OCI-LY1 (cell line): ENCODE measurements around the gene AKR7A3.
A peak's percentile ranks its signal among the peaks of the same experiment; 100 is the strongest.

Experiments used
- H2AFZ ChIP-seq: fragments of 200-600 bp; sonication (generic), shearing (Covaris generic); 2 replicates; pipeline ENCODE4 v1.6.0; 2014; ENCODE audit warnings: antibody characterized with exemption, mild to moderate bottlenecking, low read length
- H3F3A ChIP-seq: fragments of 200-600 bp; sonication (generic), shearing (Covaris generic); 2 replicates; pipeline ENCODE4 v1.6.0; 2014; ENCODE audit warnings: mild to moderate bottlenecking, antibody characterized with exemption, low read length, moderate library complexity; ENCODE audit not compliant: insufficient read depth
- H3K27ac ChIP-seq: fragments of 200-600 bp; sonication (generic); 2 replicates; pipeline ENCODE4 v1.5.1; 2014; ENCODE audit warnings: low read length, mixed run types, mild to moderate bottlenecking, low read depth; ENCODE audit not compliant: poor library complexity, severe bottlenecking
- H3K27me3 ChIP-seq: fragments of 200-600 bp; sonication (generic); 2 replicates; pipeline ENCODE4 v1.6.0; 2014; ENCODE audit warnings: antibody characterized with exemption, mild to moderate bottlenecking, low read length, moderate library complexity; ENCODE audit not compliant: insufficient read depth
- H3K36me3 ChIP-seq: fragments of 200-600 bp; sonication (generic); 2 replicates; pipeline ENCODE4 v1.6.1; 2014; ENCODE audit warnings: mild to moderate bottlenecking, antibody characterized with exemption, low read length, moderate library complexity, mixed read lengths; ENCODE audit not compliant: insufficient read depth
- H3K4me1 ChIP-seq: fragments of 200-600 bp; sonication (generic); 2 replicates; pipeline ENCODE4 v1.5.1; 2014; ENCODE audit warnings: mild to moderate bottlenecking, low read length, moderate library complexity; ENCODE audit not compliant: insufficient read depth, severe bottlenecking
- H3K4me2 ChIP-seq: fragments of 200-600 bp; sonication (generic), shearing (Covaris generic); 2 replicates; pipeline ENCODE4 v1.6.1; 2014; ENCODE audit warnings: low read length
- H3K4me3 ChIP-seq: fragments of 200-600 bp; sonication (generic); 2 replicates; pipeline ENCODE4 v1.5.1; 2014; ENCODE audit warnings: low read length, low read depth, mild to moderate bottlenecking, mixed read lengths; ENCODE audit not compliant: poor library complexity, severe bottlenecking
- H3K79me2 ChIP-seq: fragments of 200-600 bp; shearing (Covaris generic); 2 replicates; pipeline ENCODE4 v1.6.1; 2016; ENCODE audit warnings: mixed run types, low read length, mixed read lengths; ENCODE audit not compliant: insufficient read depth
- H3K9ac ChIP-seq: fragments of 200-600 bp; sonication (generic), shearing (Covaris generic); 2 replicates; pipeline ENCODE4 v1.6.1; 2014; ENCODE audit warnings: mild to moderate bottlenecking, low read length, mixed read lengths
- H3K9me2 ChIP-seq: fragments of 200-600 bp; sonication (generic), shearing (Covaris generic); 2 replicates; pipeline ENCODE4 v1.6.1; 2014; ENCODE audit warnings: low read depth, mild to moderate bottlenecking, low read length, mixed read lengths
- H3K9me3 ChIP-seq: fragments of 200-600 bp; shearing (Covaris generic); 2 replicates; pipeline ENCODE4 v1.6.1; 2014; ENCODE audit warnings: low read length, mixed read lengths
- H4K20me1 ChIP-seq: fragments of 200-600 bp; sonication (generic), shearing (Covaris generic); 2 replicates; pipeline ENCODE4 v1.6.0; 2016; ENCODE audit warnings: mild to moderate bottlenecking, low read length; ENCODE audit not compliant: insufficient read depth
- EZH2 ChIP-seq: fragments of 200-600 bp; sonication (generic), shearing (Covaris generic); IDR thresholded peaks from 2 replicates; pipeline ENCODE4 v1.8.0; 2017; ENCODE audit warnings: borderline replicate concordance, mixed run types, mild to moderate bottlenecking, antibody characterized with exemption, low read length, moderate library complexity, mixed read lengths
- TF ChIP-seq, protein P1 (sequence below): fragments of 200-600 bp; sonication (generic), shearing (Covaris generic); IDR thresholded peaks from 2 replicates; pipeline ENCODE4 v1.5.1; 2017; ENCODE audit warnings: mild to moderate bottlenecking, antibody characterized with exemption, low read length, moderate library complexity, mixed read lengths

AKR7A3 gene

DNA sequence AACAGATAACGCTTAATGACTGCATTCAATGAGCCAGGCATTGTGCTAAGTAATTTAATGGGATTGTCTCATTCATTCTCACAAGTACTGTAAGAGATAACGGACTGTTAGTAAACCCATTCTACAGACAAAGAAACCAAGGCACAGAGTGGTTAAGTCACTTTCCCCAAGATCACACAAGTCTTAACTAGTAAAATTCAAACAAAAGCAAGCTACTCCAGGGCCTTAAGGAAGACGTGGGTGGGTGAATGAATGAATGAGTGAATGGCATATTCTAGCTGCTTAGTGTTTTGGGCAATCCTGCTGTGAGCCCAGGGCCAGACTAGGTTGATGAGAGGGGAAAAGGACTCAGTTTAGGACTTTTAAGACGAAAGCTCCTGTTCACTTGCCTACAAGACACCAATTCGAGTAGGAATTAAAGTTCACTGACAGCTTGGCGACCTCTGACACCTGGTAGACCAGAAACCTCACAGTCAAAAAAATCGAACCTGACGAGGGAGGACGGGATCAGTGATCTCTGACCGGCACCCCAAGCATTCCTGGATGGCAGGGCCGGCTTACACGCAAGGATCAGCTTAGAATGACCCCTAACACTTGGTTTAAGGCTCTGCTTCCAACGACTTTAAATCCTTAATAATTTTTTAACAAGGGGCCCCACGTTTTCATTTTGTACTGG lies 37.8 kb downstream of the AKR7A3 start:
- Histone ChIP-seq H2AFZ (no peak overlapping the region; the same call in 1 of the 2 replicates), H3F3A (no peaks in the 10 kb centered on the region), H4K20me1 (no peaks in the 10 kb centered on the region), H3K27ac (peak overlapping the region; percentile 73), H3K4me3 (peak overlapping the region; percentile 93), H3K27me3 (no peaks in the 10 kb centered on the region), H3K9me3 (no peaks in the 10 kb centered on the region), H3K9ac (peak overlapping the region; percentile 81), H3K79me2 (peaks cover 78% of the 10 kb centered on the region), H3K36me3 (peaks cover 32% of the 10 kb centered on the region), H3K9me2 (no peaks in the 10 kb centered on the region), H3K4me2 (peak overlapping the region; percentile 98), H3K4me1 (peaks cover 35% of the 10 kb centered on the region)
- TF ChIP-seq EZH2: no peak
- TF ChIP-seq, protein P1, sequence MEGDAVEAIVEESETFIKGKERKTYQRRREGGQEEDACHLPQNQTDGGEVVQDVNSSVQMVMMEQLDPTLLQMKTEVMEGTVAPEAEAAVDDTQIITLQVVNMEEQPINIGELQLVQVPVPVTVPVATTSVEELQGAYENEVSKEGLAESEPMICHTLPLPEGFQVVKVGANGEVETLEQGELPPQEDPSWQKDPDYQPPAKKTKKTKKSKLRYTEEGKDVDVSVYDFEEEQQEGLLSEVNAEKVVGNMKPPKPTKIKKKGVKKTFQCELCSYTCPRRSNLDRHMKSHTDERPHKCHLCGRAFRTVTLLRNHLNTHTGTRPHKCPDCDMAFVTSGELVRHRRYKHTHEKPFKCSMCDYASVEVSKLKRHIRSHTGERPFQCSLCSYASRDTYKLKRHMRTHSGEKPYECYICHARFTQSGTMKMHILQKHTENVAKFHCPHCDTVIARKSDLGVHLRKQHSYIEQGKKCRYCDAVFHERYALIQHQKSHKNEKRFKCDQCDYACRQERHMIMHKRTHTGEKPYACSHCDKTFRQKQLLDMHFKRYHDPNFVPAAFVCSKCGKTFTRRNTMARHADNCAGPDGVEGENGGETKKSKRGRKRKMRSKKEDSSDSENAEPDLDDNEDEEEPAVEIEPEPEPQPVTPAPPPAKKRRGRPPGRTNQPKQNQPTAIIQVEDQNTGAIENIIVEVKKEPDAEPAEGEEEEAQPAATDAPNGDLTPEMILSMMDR: no peak

DNA sequence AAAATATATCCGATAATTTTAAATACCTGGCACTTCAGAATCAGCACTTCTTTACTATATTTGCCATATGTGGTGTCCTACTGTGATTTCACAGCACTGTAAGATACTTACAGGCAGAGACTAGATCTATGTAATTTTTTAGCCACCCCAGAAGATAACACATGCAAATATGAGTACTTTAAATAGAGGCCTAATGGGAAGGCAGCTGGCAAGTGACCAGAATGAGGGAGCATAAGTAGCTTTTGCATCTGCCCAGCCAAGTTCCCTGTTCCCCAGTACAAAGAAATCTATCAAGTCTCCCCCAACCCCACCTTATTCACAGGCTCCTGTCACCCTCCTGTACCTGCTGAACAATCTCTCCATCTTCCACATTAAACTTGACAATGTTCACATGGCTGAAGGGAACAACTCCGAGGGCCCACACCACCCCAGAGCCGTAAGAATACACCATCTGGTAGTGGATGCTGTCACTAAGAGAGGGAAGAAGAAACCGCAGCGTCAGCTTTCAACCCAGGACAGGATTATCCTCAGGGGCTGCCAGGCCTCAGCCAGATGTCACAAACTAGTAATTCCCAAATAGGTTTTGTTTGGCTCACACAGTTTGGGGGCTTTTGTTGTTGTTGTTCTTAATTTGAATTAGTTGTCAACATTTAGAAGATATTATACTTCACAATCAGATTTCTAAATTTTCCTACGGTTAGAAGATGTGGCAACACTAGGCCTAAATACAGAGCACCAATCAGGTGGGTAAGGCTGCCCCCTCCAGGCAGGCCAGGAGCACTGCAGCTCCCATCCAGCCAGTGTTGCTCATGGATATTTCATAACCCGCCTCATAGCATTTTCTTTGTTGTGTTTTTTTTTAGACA lies 47.7 kb downstream of the AKR7A3 start:
- H3F3A ChIP-seq: no peaks in the 10 kb centered on the region
- no peak overlapping the region for H2AFZ ChIP-seq
- no peaks in the 10 kb centered on the region for H3K9me3 ChIP-seq
- H3K4me3 ChIP-seq: no peak overlapping the region
- no peaks in the 10 kb centered on the region for H4K20me1 ChIP-seq
- H3K4me1 ChIP-seq: no peaks in the 10 kb centered on the region
- no peaks in the 10 kb centered on the region for H3K27me3 ChIP-seq
- no peak overlapping the region for H3K4me2 ChIP-seq
- H3K36me3 ChIP-seq: peaks cover 86% of the 10 kb centered on the region
- no peaks in the 10 kb centered on the region for H3K79me2 ChIP-seq
- H3K9ac ChIP-seq: no peak overlapping the region
- TF ChIP-seq EZH2: no peak
- TF ChIP-seq, protein P1: peak; percentile 85
- H3K27ac ChIP-seq: no peak overlapping the region
- H3K9me2 ChIP-seq: no peaks in the 10 kb centered on the region

DNA sequence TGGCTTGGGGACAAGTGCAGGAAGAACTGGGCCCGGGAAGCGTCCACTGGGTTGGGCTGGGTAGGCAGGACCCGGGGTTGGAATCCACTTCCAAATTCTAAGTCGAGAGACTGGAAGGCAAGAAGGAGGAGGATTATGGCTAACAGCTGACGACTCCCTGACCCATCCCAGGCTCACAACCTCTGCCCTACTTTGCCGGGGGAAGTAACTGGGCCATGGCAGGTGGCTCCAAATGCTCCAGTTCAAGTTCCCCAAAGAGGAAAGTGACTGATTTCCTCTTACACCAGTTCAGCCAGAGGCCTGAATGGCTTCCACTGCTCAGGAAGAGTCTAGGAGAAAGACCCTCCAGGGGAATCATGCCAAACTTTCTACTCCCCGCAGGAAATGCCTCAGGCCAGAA lies 48.7 kb downstream of the AKR7A3 start:
- Histone ChIP-seq H4K20me1 (no peaks in the 10 kb centered on the region), H3K36me3 (peaks cover 90% of the 10 kb centered on the region), H3K4me2 (no peak overlapping the region), H3K9ac (no peak overlapping the region), H3K27ac (no peak overlapping the region), H3K4me1 (no peaks in the 10 kb centered on the region), H3K9me3 (no peaks in the 10 kb centered on the region), H3K79me2 (no peaks in the 10 kb centered on the region), H3K4me3 (no peak overlapping the region), H3F3A (no peaks in the 10 kb centered on the region), H3K27me3 (no peaks in the 10 kb centered on the region), H3K9me2 (no peaks in the 10 kb centered on the region), H2AFZ (no peak overlapping the region)
- TF ChIP-seq, protein P1: no peak
- TF ChIP-seq EZH2: no peak
